Measurements from ENCODE around the gene ACAD8. TPM values are rescaled to one million over a fixed set of nuclear protein-coding genes. Genes with fewer than 3 reads are reported as not detected.

Gene ACAD8
- total and polyA plus RNA-seq, 3 donors from 2014 or later, result 27.4 to 47.9 (median 35.1) TPM

- Histone ChIP-seq H3K27me3 (no peaks in the 10 kb centered on the region), H3K27ac (no peak overlapping the region), H3K4me3 (peak overlapping the region; percentile 19 to 55), H3K4me1 (no peaks in the 10 kb centered on the region), H3K9me3 (no peaks in the 10 kb centered on the region), H3K36me3 (ENCODE audit: low read depth, missing control alignments) (no peaks in the 10 kb centered on the region)
- TF ChIP-seq CTCF (IDR thresholded peaks at IDR 0.05) (no peak), POLR2A (IDR thresholded peaks at IDR 0.05) (no peak)
- intact Hi-C loops (cut with DNase I; ENCODE audit: low total_unique reads), result no loop called here
- WGBS, 2 donors, result 61% methylated on average over 12 of the region's 12 CpGs
- no peak for DNase-seq
These were observed 34.2 kb downstream of the ACAD8 start for GRCh38 chr11:134287561-134287960.

GRCh38 chr11:134288486-134288885, 35.1 kb downstream of the ACAD8 start:
- no peaks in the 10 kb centered on the region for H3K27me3 ChIP-seq
- H3K27ac ChIP-seq, result no peak overlapping the region
- H3K4me3 ChIP-seq, result no peak overlapping the region
- no peak for DNase-seq
- no peaks in the 10 kb centered on the region for H3K9me3 ChIP-seq
- no peaks in the 10 kb centered on the region for H3K4me1 ChIP-seq
- WGBS, 2 donors, result 77 to 80% methylated on average over 13 of the region's 13 CpGs
- TF ChIP-seq CTCF (IDR thresholded peaks at IDR 0.05) (no peak), POLR2A (IDR thresholded peaks at IDR 0.05) (no peak)
- intact Hi-C loops (cut with DNase I; ENCODE audit: low total_unique reads), result no loop called here
- H3K36me3 ChIP-seq (ENCODE audit: low read depth, missing control alignments), result no peaks in the 10 kb centered on the region

GRCh38 chr11:134289167-134289566, 35.8 kb downstream of the ACAD8 start:
- intact Hi-C loops (cut with DNase I; ENCODE audit: low total_unique reads), result no loop called here
- Histone ChIP-seq H3K27ac (no peak overlapping the region), H3K9me3 (no peaks in the 10 kb centered on the region), H3K4me3 (no peak overlapping the region), H3K36me3 (ENCODE audit: low read depth, missing control alignments) (no peaks in the 10 kb centered on the region), H3K4me1 (no peaks in the 10 kb centered on the region), H3K27me3 (no peaks in the 10 kb centered on the region)
- DNase-seq, result no peak
- WGBS, 2 donors, result 55 to 67% methylated on average over 4 of the region's 4 CpGs
- TF ChIP-seq CTCF (IDR thresholded peaks at IDR 0.05) (no peak), POLR2A (IDR thresholded peaks at IDR 0.05) (no peak)

- 40 to 57% methylated on average over 12 of the region's 12 CpGs for WGBS, 2 donors
- intact Hi-C loops (cut with DNase I; ENCODE audit: low total_unique reads), result no loop called here
- H3K4me3 ChIP-seq, result no peak overlapping the region
- H3K4me1 ChIP-seq, result no peaks in the 10 kb centered on the region
- H3K27me3 ChIP-seq, result no peaks in the 10 kb centered on the region
- TF ChIP-seq POLR2A (IDR thresholded peaks at IDR 0.05) (no peak), CTCF (IDR thresholded peaks at IDR 0.05) (no peak)
- H3K36me3 ChIP-seq (ENCODE audit: low read depth, missing control alignments), result no peaks in the 10 kb centered on the region
- no peak for DNase-seq
- H3K27ac ChIP-seq, result no peak overlapping the region
- no peaks in the 10 kb centered on the region for H3K9me3 ChIP-seq
These were observed 36.4 kb downstream of the ACAD8 start for GRCh38 chr11:134289789-134290188.

GRCh38 chr11:134290646-134291045, 37.3 kb downstream of the ACAD8 start:
- WGBS, 2 donors, result 95 to 96% methylated on average over 7 of the region's 7 CpGs
- no peak for DNase-seq
- Histone ChIP-seq H3K27ac (no peak overlapping the region), H3K27me3 (no peaks in the 10 kb centered on the region), H3K9me3 (no peaks in the 10 kb centered on the region), H3K4me1 (no peaks in the 10 kb centered on the region), H3K4me3 (no peak overlapping the region), H3K36me3 (ENCODE audit: low read depth, missing control alignments) (no peaks in the 10 kb centered on the region)
- no peak for TF ChIP-seq CTCF (IDR thresholded peaks at IDR 0.05)
- TF ChIP-seq POLR2A (IDR thresholded peaks at IDR 0.05), result no peak
- intact Hi-C loops (cut with DNase I; ENCODE audit: low total_unique reads), result no loop called here

Measured in testis (tissue), 3 donors.